GM23248 (cell line): ENCODE measurements around the gene TRIM6. TPM values are rescaled to one million over a fixed set of nuclear protein-coding genes. Genes with fewer than 3 reads are reported as not detected.

Source experiments
- DNase-seq: peaks from one replicate; pipeline ENCODE4 v3.0.0-alpha.2; 2015
- H2AFZ ChIP-seq: fragments of 200-600 bp; sonication (generic); 2 replicates; pipeline ENCODE4 v1.6.1; 2016; ENCODE audit warnings: antibody characterized with exemption
- H3F3A ChIP-seq: fragments of 200-600 bp; sonication (generic); 2 replicates; pipeline ENCODE4 v1.6.1; 2016; ENCODE audit warnings: mild to moderate bottlenecking, antibody characterized with exemption, mixed run types; ENCODE audit not compliant: insufficient read depth
- H3K27ac ChIP-seq: fragments of 200-600 bp; sonication (generic); 2 replicates; pipeline ENCODE4 v1.5.1; 2016; ENCODE audit warnings: mild to moderate bottlenecking
- H3K27me3 ChIP-seq: fragments of 200-600 bp; sonication (generic); replicated peaks from 2 replicates; pipeline ENCODE4 v1.6.1; 2016; ENCODE audit warnings: mild to moderate bottlenecking; ENCODE audit not compliant: insufficient read depth
- H3K36me3 ChIP-seq: fragments of 200-600 bp; sonication (generic); 2 replicates; pipeline ENCODE4 v1.6.1; 2016; ENCODE audit warnings: low read depth, mild to moderate bottlenecking
- H3K4me1 ChIP-seq: fragments of 200-600 bp; sonication (generic); 2 replicates; pipeline ENCODE4 v1.6.1; 2016; ENCODE audit warnings: mild to moderate bottlenecking; ENCODE audit not compliant: insufficient read depth
- H3K4me2 ChIP-seq: fragments of 200-600 bp; sonication (generic); one replicate; pipeline ENCODE4 v1.6.1; 2016; ENCODE audit warnings: mild to moderate bottlenecking; ENCODE audit not compliant: unreplicated experiment
- H3K4me3 ChIP-seq: fragments of 200-600 bp; sonication (generic); 2 replicates; pipeline ENCODE4 v1.5.1; 2016; ENCODE audit warnings: mild to moderate bottlenecking
- H3K79me2 ChIP-seq: fragments of 200-600 bp; sonication (generic); 2 replicates; pipeline ENCODE4 v1.6.1; 2016; ENCODE audit warnings: mild to moderate bottlenecking; ENCODE audit not compliant: insufficient read depth
- H3K9ac ChIP-seq: fragments of 200-600 bp; sonication (generic); 2 replicates; pipeline ENCODE4 v1.6.1; 2016; ENCODE audit warnings: mild to moderate bottlenecking
- H3K9me2 ChIP-seq: fragments of 200-600 bp; sonication (generic); 2 replicates; pipeline ENCODE4 v1.6.1; 2016; ENCODE audit warnings: mixed run types, mild to moderate bottlenecking, moderate library complexity; ENCODE audit not compliant: insufficient read depth
- H3K9me3 ChIP-seq: fragments of 200-600 bp; sonication (generic); one replicate; pipeline ENCODE4 v1.6.1; 2017; ENCODE audit warnings: low read depth
- H4K20me1 ChIP-seq: fragments of 200-600 bp; sonication (generic); 2 replicates; pipeline ENCODE4 v1.6.0; 2016; ENCODE audit not compliant: insufficient read depth
- EZH2 ChIP-seq: fragments of 200-600 bp; sonication (generic); IDR thresholded peaks from 2 replicates; pipeline ENCODE4 v1.6.1; 2018; ENCODE audit warnings: antibody characterized with exemption, mild to moderate bottlenecking; ENCODE audit not compliant: insufficient read depth, poor library complexity, severe bottlenecking
- EZH2phosphoT487 ChIP-seq: fragments of 200-600 bp; sonication (generic); IDR thresholded peaks from 2 replicates; pipeline ENCODE4 v1.6.1; 2018; ENCODE audit warnings: antibody characterized with exemption, moderate library complexity, mild to moderate bottlenecking, low read depth; ENCODE audit not compliant: insufficient read depth
- WGBS, 2 experiments: methylation state at CpG; one replicate each; pipeline ENCODE4 v1.1.6; 2015 to 2017; ENCODE audit warnings: low lambda C conversion rate in 2 of 2, low coverage in 1 of 2; ENCODE audit errors: missing lambda C conversion rate in 2 of 2; 5-methylcytosine and 5-hydroxymethylcytosine counted together
- in situ Hi-C: fragments of 300-500 bp; cut with MboI; formaldehyde crosslinking; loops from 2 replicates; pipeline ENCODE4 v1.15.0; 2020
- polyA plus RNA-seq: library from polyadenylated mRNA; unstranded; fragments of >200 nt; fragmentation: Nextera tagmentation; extraction: Ambion mirVana; gene quantifications from 2 replicates; pipeline ENCODE4 v1.2.1, GENCODE V29; 2016
- total RNA-seq: library from RNA; depleted of rRNA; stranded (reverse); fragments of >200 nt; shearing (Covaris generic); gene quantifications from 2 replicates; pipeline ENCODE4 v1.2.3, GENCODE V29; 2014

The TRIM6 gene
- total and polyA plus RNA-seq, 2 experiments from 2014 or later: 1.9 to 3.6 TPM

GRCh38 chr11:5620651-5621521, 24.4 kb downstream of the TRIM6 start:
- no peak for TF ChIP-seq EZH2phosphoT487
- TF ChIP-seq EZH2: no peak
- Histone ChIP-seq H4K20me1 (no peaks in the 10 kb centered on the region), H3K4me2 (peak overlapping the region; percentile 83), H3K4me3 (peak overlapping the region; percentile 56), H3K9me2 (no peaks in the 10 kb centered on the region), H3K4me1 (peaks cover 53% of the 10 kb centered on the region), H3K27ac (peak overlapping the region; percentile 98), H3F3A (peaks cover 39% of the 10 kb centered on the region), H3K27me3 (no peaks in the 10 kb centered on the region), H2AFZ (peak overlapping the region; percentile 57), H3K36me3 (no peaks in the 10 kb centered on the region), H3K9ac (peak overlapping the region; percentile 77), H3K9me3 (no peaks in the 10 kb centered on the region), H3K79me2 (no peaks in the 10 kb centered on the region)
- in situ Hi-C loops: no loop called here
- WGBS, 2 experiments: 46 to 55% methylated on average over 3 of the region's 3 CpGs
- peak; percentile 91 for DNase-seq

DNA sequence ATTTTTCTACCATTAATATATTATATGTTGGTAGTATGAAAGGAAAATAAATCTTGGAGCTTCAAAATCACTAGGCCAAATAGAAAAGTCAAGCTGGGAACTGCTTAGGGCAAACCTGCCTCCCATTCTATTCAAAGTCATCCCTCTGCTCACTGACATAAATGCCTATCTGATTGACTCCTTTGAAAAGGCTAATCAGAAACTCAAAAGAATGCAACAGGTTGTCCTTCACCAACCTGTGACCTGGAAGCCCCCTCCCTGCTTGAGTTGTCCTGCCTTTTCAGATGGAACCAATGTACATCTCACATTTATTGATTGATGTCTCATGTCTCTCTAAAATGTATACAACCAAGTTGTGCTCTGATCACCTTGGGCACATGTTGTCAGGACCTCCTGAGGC, 25.1 kb downstream of the TRIM6 start:
- H3K9ac ChIP-seq: peak overlapping the region; percentile 77
- no peaks in the 10 kb centered on the region for H3K9me3 ChIP-seq
- in situ Hi-C loops: no loop called here
- DNase-seq: no peak
- H4K20me1 ChIP-seq: no peaks in the 10 kb centered on the region
- H3K27ac ChIP-seq: peak overlapping the region; percentile 98
- H3K9me2 ChIP-seq: no peaks in the 10 kb centered on the region
- TF ChIP-seq EZH2: no peak
- no peak for TF ChIP-seq EZH2phosphoT487
- peaks cover 39% of the 10 kb centered on the region for H3F3A ChIP-seq
- no peaks in the 10 kb centered on the region for H3K36me3 ChIP-seq
- H3K4me2 ChIP-seq: peak overlapping the region; percentile 83
- peaks cover 59% of the 10 kb centered on the region for H3K4me1 ChIP-seq
- peak overlapping the region; percentile 56 for H3K4me3 ChIP-seq
- H3K79me2 ChIP-seq: no peaks in the 10 kb centered on the region
- no peaks in the 10 kb centered on the region for H3K27me3 ChIP-seq
- 0 out of 2 replicates have a peak overlapping the region, but pooled peaks have one; percentile 57 for H2AFZ ChIP-seq

DNA sequence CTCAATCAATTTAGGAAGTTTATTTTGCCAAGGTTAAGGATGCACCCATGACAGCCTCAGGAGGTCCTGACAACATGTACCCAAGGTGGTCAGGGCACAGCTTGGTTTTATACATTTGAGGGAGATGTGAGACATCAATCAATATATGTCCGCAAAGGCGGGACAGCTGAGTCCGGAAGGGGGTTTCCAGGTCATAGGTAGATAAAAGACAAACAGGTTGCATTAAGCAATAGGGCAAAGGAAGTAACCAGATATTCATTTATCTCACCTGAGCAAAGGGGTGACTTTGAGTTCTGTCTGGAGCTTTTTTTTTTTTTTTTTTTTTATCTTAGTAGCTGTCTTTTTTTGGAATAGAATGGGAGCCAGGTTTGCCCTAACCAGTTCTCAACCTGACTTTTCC, 26.4 kb downstream of the TRIM6 start:
- Histone ChIP-seq H4K20me1 (no peaks in the 10 kb centered on the region), H3K27me3 (no peaks in the 10 kb centered on the region), H3K4me1 (peaks cover 59% of the 10 kb centered on the region), H3K4me3 (no peak overlapping the region), H3F3A (peaks cover 37% of the 10 kb centered on the region), H3K27ac (no peak overlapping the region), H2AFZ (no peak overlapping the region), H3K79me2 (no peaks in the 10 kb centered on the region), H3K9ac (no peak overlapping the region), H3K36me3 (no peaks in the 10 kb centered on the region), H3K4me2 (no peak overlapping the region), H3K9me2 (no peaks in the 10 kb centered on the region), H3K9me3 (no peaks in the 10 kb centered on the region)
- in situ Hi-C loops: no loop called here
- WGBS, 2 experiments: 98 to 100% methylated on average over 3 of the region's 3 CpGs
- TF ChIP-seq EZH2 (no peak), EZH2phosphoT487 (no peak)
- DNase-seq: no peak

GRCh38 chr11:5624489-5625279, 28.2 kb downstream of the TRIM6 start, which contains the start of gene TRIM34:
Gene TRIM34, plus strand, starts transcription at chr11:5625001. Its CDS starts 7,331 bp downstream, at chr11:5632332.
- H3K9ac ChIP-seq: peak within 1 kb of the TSS; percentile 84
- peak within 1 kb of the TSS; percentile 97 for H2AFZ ChIP-seq
- peak; percentile 85 for DNase-seq
- no peaks in the 10 kb centered on the region for H3K27me3 ChIP-seq
- WGBS, 2 experiments: 19 to 22% methylated on average over 7 of the region's 7 CpGs
- peak within 1 kb of the TSS; percentile 95 for H3K4me3 ChIP-seq
- peak within 1 kb of the TSS; percentile 92 for H3K4me2 ChIP-seq
- H3F3A ChIP-seq: peaks cover 22% of the 10 kb centered on the region
- H3K79me2 ChIP-seq: no peaks in the 10 kb centered on the region
- TF ChIP-seq EZH2 (no peak), EZH2phosphoT487 (no peak)
- H3K36me3 ChIP-seq: no peaks in the 10 kb centered on the region
- in situ Hi-C loops: no loop called here
- H4K20me1 ChIP-seq: no peaks in the 10 kb centered on the region
- peak within 1 kb of the TSS; percentile 59 for H3K27ac ChIP-seq
- H3K9me3 ChIP-seq: no peaks in the 10 kb centered on the region
- peaks cover 42% of the 10 kb centered on the region for H3K4me1 ChIP-seq
- no peaks in the 10 kb centered on the region for H3K9me2 ChIP-seq
